K562 (cell line): ENCODE measurements around the gene TMEM138. TPM values are rescaled to one million over a fixed set of nuclear protein-coding genes. Genes with fewer than 3 reads are reported as not detected.
A peak's percentile ranks its signal among the peaks of the same experiment; 100 is the strongest.

Source experiments
- ATF7 ChIP-seq: fragments of 450-650 bp; IDR thresholded peaks from 2 replicates; pipeline ENCODE4 v1.7.1; 2014; ENCODE audit warnings: mild to moderate bottlenecking, moderate library complexity
- CBFB ChIP-seq: sonication (generic); formaldehyde crosslinking; IDR thresholded peaks from 2 replicates; pipeline ENCODE4 v1.4.0; 2020; ENCODE audit warnings: mild to moderate bottlenecking, missing genetic modification reagents
- DNMT1 ChIP-seq: fragments of 450-650 bp; IDR thresholded peaks from 2 replicates; pipeline ENCODE4 v1.6.1; 2016; ENCODE audit warnings: antibody characterized with exemption, mild to moderate bottlenecking
- EGR1 ChIP-seq: fragments of 450-650 bp; conservative IDR thresholded peaks from 2 replicates; pipeline ENCODE4 v1.6.1; 2017; ENCODE audit warnings: mild to moderate bottlenecking
- ELF1 ChIP-seq: fragments of 200-800 bp; sonication (Bioruptor generic); IDR thresholded peaks from 2 replicates; pipeline ENCODE4 v1.6.1; 2016; ENCODE audit warnings: missing genetic modification characterization, missing compliant biosample characterization
- EZH2 ChIP-seq: IDR thresholded peaks from 2 replicates; pipeline ENCODE4 v1.6.1; 2012; ENCODE audit warnings: low read depth, mild to moderate bottlenecking, inconsistent platforms, low read length, borderline replicate concordance
- HLTF ChIP-seq: fragments of 450-650 bp; IDR thresholded peaks from 2 replicates; pipeline ENCODE4 v1.6.1; 2016
- HNRNPH1 ChIP-seq: fragments of 200-400 bp; formaldehyde crosslinking; optimal IDR thresholded peaks from 2 replicates; pipeline ENCODE3; 2017; ENCODE audit warnings: low read depth, mild to moderate bottlenecking, low read length, moderate library complexity
- JUN ChIP-seq, 2 experiments: sonication (generic) in 1 of 2; formaldehyde crosslinking in 1 of 2; IDR thresholded peaks; 2 replicates each; pipeline versions ENCODE4 v1.6.1 to v1.8.0; 2012 to 2022; ENCODE audit warnings: borderline replicate concordance in 2 of 2, mild to moderate bottlenecking in 2 of 2, improper control_type of control experiment in 1 of 2, low read depth in 1 of 2, low read length in 1 of 2, missing genetic modification reagents in 1 of 2
- NFE2 ChIP-seq: IDR thresholded peaks from 2 replicates; pipeline ENCODE4 v1.6.1; 2014; ENCODE audit warnings: antibody characterized with exemption, low read depth
- NFIC ChIP-seq: fragments of 450-650 bp; IDR thresholded peaks from 2 replicates; pipeline ENCODE4 v1.6.1; 2017; ENCODE audit warnings: mild to moderate bottlenecking, inconsistent platforms
- PHB2 ChIP-seq: fragments of 450-650 bp; IDR thresholded peaks from 2 replicates; pipeline ENCODE4 v1.6.1; 2017; ENCODE audit warnings: low read depth
- SIN3A ChIP-seq, 2 experiments: fragments of 150-350 bp in 1 of 2; IDR thresholded peaks; 2 replicates each; pipeline ENCODE4 v1.6.1; 2011 to 2016; ENCODE audit warnings: borderline replicate concordance in 2 of 2, low read depth in 2 of 2, low read length in 2 of 2, mild to moderate bottlenecking in 2 of 2, moderate library complexity in 2 of 2; ENCODE audit not compliant: control insufficient read depth in 1 of 2
- SMAD4 ChIP-seq: fragments of 250-450 bp; sonication (Bioruptor Pico); conservative IDR thresholded peaks from 2 replicates; pipeline ENCODE4 v1.8.0; 2021; ENCODE audit warnings: inconsistent platforms, mild to moderate bottlenecking, moderate library complexity
- YBX1 ChIP-seq: fragments of 450-650 bp; IDR thresholded peaks from 2 replicates; pipeline ENCODE4 v1.7.1; 2016; ENCODE audit warnings: mild to moderate bottlenecking
- ZBTB17 ChIP-seq: fragments of 450-650 bp; formaldehyde crosslinking; IDR thresholded peaks from 2 replicates; pipeline ENCODE4 v1.4.0; 2020; ENCODE audit warnings: mild to moderate bottlenecking
- ZNF217 ChIP-seq: sonication (generic); formaldehyde crosslinking; IDR thresholded peaks from 2 replicates; pipeline ENCODE4 v1.8.0; 2022; ENCODE audit warnings: mild to moderate bottlenecking, missing genetic modification reagents
- ZNF445 ChIP-seq: fragments of 250-450 bp; sonication (Bioruptor Pico); IDR thresholded peaks from 2 replicates; pipeline ENCODE4 v1.4.0; 2020; ENCODE audit warnings: low read depth, mild to moderate bottlenecking, moderate library complexity
- polyA plus RNA-seq, 8 experiments: library from polyadenylated mRNA; depleted of rRNA in 4 of 8; stranded (reverse) in 5 of 8; unstranded in 3 of 8; fragments of >200 nt; fragmentation: Nextera tagmentation in 2 of 8; fragmentation: Illumina TruSeq in 1 of 8; extraction: Ambion mirVana in 2 of 8; extraction: Trizol in 1 of 8; gene quantifications; 2 replicates each; pipeline versions ENCODE4 v1.2.1 to v1.2.3, GENCODE V29; 2011 to 2014; ENCODE audit warnings: inconsistent platforms in 1 of 8, missing spikeins in 1 of 8
- total RNA-seq, 7 experiments: library from RNA; depleted of rRNA in 6 of 7; stranded (reverse); fragments of >200 nt in 6 of 7; fragmentation: Illumina TruSeq in 2 of 7; extraction: Trizol in 2 of 7; gene quantifications; 2 replicates each; pipeline versions ENCODE4 v1.2.1 to v1.2.3, GENCODE V29; 2011 to 2021; ENCODE audit warnings: low replicate concordance in 1 of 7
- TF ChIP-seq, protein P1 (sequence below): sonication (generic); formaldehyde crosslinking; IDR thresholded peaks from 2 replicates; pipeline ENCODE4 v1.8.1; 2022; ENCODE audit warnings: missing genetic modification reagents
- TF ChIP-seq, protein P2 (sequence below), 2 experiments: fragments of 450-650 bp; IDR thresholded peaks; 2 replicates each; pipeline ENCODE4 v1.6.1; 2018; ENCODE audit warnings: mild to moderate bottlenecking in 2 of 2, low read depth in 1 of 2; ENCODE audit not compliant: partially characterized antibody in 2 of 2
- TF ChIP-seq, protein P3 (sequence below): fragments of 450-650 bp; IDR thresholded peaks from 2 replicates; pipeline ENCODE4 v1.6.1; 2016
- TF ChIP-seq, protein P4 (sequence below): fragments of 250-450 bp; sonication (Bioruptor Pico); IDR thresholded peaks from 2 replicates; pipeline ENCODE4 v1.5.0; 2022; ENCODE audit warnings: mild to moderate bottlenecking

Gene TMEM138
- total and polyA plus RNA-seq, 9 of the 15 experiments (the other 6 are each of a cell fraction or from before 2014, with no cell fraction given), result 23.2 to 168 (median 63.1) TPM

- TF ChIP-seq HNRNPH1, result no peak
- TF ChIP-seq EGR1, result no peak
- TF ChIP-seq ZBTB17 (CRISPR knock-in tag), result no peak
- no peak for TF ChIP-seq ATF7
- TF ChIP-seq DNMT1, result no peak
- no peak for TF ChIP-seq CBFB
- no peak for TF ChIP-seq ZNF445
- TF ChIP-seq JUN (IDR thresholded peaks at IDR 0.05; ENCODE audit: borderline replicate concordance, low read depth, low read length), result no peak
- TF ChIP-seq JUN (CRISPR knock-in tag; IDR thresholded peaks at IDR 0.05; ENCODE audit: borderline replicate concordance), result peak; percentile 84; the same call in 1 of the 2 replicates
- no peak for TF ChIP-seq SMAD4 (CRISPR knock-in tag)
- no peak for TF ChIP-seq ELF1
- TF ChIP-seq, protein P1, sequence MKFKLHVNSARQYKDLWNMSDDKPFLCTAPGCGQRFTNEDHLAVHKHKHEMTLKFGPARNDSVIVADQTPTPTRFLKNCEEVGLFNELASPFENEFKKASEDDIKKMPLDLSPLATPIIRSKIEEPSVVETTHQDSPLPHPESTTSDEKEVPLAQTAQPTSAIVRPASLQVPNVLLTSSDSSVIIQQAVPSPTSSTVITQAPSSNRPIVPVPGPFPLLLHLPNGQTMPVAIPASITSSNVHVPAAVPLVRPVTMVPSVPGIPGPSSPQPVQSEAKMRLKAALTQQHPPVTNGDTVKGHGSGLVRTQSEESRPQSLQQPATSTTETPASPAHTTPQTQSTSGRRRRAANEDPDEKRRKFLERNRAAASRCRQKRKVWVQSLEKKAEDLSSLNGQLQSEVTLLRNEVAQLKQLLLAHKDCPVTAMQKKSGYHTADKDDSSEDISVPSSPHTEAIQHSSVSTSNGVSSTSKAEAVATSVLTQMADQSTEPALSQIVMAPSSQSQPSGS (CRISPR knock-in tag), result no peak
- TF ChIP-seq NFE2, result no peak
- TF ChIP-seq, protein P2, sequence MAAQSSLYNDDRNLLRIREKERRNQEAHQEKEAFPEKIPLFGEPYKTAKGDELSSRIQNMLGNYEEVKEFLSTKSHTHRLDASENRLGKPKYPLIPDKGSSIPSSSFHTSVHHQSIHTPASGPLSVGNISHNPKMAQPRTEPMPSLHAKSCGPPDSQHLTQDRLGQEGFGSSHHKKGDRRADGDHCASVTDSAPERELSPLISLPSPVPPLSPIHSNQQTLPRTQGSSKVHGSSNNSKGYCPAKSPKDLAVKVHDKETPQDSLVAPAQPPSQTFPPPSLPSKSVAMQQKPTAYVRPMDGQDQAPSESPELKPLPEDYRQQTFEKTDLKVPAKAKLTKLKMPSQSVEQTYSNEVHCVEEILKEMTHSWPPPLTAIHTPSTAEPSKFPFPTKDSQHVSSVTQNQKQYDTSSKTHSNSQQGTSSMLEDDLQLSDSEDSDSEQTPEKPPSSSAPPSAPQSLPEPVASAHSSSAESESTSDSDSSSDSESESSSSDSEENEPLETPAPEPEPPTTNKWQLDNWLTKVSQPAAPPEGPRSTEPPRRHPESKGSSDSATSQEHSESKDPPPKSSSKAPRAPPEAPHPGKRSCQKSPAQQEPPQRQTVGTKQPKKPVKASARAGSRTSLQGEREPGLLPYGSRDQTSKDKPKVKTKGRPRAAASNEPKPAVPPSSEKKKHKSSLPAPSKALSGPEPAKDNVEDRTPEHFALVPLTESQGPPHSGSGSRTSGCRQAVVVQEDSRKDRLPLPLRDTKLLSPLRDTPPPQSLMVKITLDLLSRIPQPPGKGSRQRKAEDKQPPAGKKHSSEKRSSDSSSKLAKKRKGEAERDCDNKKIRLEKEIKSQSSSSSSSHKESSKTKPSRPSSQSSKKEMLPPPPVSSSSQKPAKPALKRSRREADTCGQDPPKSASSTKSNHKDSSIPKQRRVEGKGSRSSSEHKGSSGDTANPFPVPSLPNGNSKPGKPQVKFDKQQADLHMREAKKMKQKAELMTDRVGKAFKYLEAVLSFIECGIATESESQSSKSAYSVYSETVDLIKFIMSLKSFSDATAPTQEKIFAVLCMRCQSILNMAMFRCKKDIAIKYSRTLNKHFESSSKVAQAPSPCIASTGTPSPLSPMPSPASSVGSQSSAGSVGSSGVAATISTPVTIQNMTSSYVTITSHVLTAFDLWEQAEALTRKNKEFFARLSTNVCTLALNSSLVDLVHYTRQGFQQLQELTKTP (IDR thresholded peaks at IDR 0.05; ENCODE audit: low read depth in 1 of 2, partially characterized antibody in 2 of 2), result no peak
- TF ChIP-seq HLTF, result no peak
- no peak for TF ChIP-seq ZNF217 (CRISPR knock-in tag)
- TF ChIP-seq, protein P3, sequence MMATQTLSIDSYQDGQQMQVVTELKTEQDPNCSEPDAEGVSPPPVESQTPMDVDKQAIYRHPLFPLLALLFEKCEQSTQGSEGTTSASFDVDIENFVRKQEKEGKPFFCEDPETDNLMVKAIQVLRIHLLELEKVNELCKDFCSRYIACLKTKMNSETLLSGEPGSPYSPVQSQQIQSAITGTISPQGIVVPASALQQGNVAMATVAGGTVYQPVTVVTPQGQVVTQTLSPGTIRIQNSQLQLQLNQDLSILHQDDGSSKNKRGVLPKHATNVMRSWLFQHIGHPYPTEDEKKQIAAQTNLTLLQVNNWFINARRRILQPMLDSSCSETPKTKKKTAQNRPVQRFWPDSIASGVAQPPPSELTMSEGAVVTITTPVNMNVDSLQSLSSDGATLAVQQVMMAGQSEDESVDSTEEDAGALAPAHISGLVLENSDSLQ, result no peak
- TF ChIP-seq EZH2, result no peak
- no peak for TF ChIP-seq YBX1
- TF ChIP-seq, protein P4, sequence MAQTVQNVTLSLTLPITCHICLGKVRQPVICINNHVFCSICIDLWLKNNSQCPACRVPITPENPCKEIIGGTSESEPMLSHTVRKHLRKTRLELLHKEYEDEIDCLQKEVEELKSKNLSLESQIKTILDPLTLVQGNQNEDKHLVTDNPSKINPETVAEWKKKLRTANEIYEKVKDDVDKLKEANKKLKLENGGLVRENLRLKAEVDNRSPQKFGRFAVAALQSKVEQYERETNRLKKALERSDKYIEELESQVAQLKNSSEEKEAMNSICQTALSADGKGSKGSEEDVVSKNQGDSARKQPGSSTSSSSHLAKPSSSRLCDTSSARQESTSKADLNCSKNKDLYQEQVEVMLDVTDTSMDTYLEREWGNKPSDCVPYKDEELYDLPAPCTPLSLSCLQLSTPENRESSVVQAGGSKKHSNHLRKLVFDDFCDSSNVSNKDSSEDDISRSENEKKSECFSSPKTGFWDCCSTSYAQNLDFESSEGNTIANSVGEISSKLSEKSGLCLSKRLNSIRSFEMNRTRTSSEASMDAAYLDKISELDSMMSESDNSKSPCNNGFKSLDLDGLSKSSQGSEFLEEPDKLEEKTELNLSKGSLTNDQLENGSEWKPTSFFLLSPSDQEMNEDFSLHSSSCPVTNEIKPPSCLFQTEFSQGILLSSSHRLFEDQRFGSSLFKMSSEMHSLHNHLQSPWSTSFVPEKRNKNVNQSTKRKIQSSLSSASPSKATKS (CRISPR knock-in tag), result no peak
- TF ChIP-seq SIN3A (IDR thresholded peaks at IDR 0.05; ENCODE audit: borderline replicate concordance in 2 of 2, control insufficient read depth in 1 of 2, low read depth in 2 of 2, low read length in 2 of 2), result peak in 1 of 2 experiments; percentile 44; a peak in 2 of 4 replicates
- TF ChIP-seq PHB2, result no peak
- TF ChIP-seq NFIC, result no peak
Measured at GRCh38 chr11:61332281-61332796, 29.8 kb upstream of the TMEM138 start (continued).
